Right atrium auricular region (tissue), 2 donors: ENCODE measurements around the gene CTAGE1. TPM values are rescaled to one million over a fixed set of nuclear protein-coding genes. Genes with fewer than 3 reads are reported as not detected.
A peak's percentile ranks its signal among the peaks of the same experiment; 100 is the strongest.

Experiments used
- DNase-seq: peaks from one replicate; pipeline ENCODE4 v3.0.0-alpha.2; 2019; ENCODE audit warnings: low spot score
- H3K27ac ChIP-seq, 2 donors: fragments of 200-600 bp; sonication (generic); 1 replicate in 1 of 2; 2 replicates in 1 of 2; pipeline ENCODE4 v1.5.1; 2016 to 2019
- H3K27me3 ChIP-seq, 2 donors: fragments of 200-600 bp; sonication (generic); one replicate each; pipeline versions ENCODE4 v1.5.1 to v1.6.0; 2017 to 2019
- H3K36me3 ChIP-seq: fragments of 200-600 bp; sonication (generic); one replicate; pipeline ENCODE4 v1.5.1; 2016
- H3K4me1 ChIP-seq, 2 donors: fragments of 200-600 bp; sonication (generic); one replicate each; pipeline versions ENCODE4 v1.5.1 to v1.6.0; 2017 to 2019
- H3K4me3 ChIP-seq, 2 donors: fragments of 200-600 bp; sonication (generic); 1 replicate in 1 of 2; 2 replicates in 1 of 2; pipeline ENCODE4 v1.5.1; 2017 to 2019; ENCODE audit warnings: mild to moderate bottlenecking in 1 of 2, moderate library complexity in 1 of 2
- H3K9me3 ChIP-seq, 2 donors: fragments of 200-600 bp; sonication (generic); one replicate each; pipeline ENCODE4 v1.5.1; 2019
- total RNA-seq, 2 donors: library from RNA; depleted of rRNA; stranded (reverse); fragments of >200 nt; gene quantifications; one replicate each; pipeline ENCODE4 v1.1.0, GENCODE V29; 2016
- TF ChIP-seq, protein P1 (sequence below), 2 donors: fragments of 200-600 bp; sonication (generic); IDR thresholded peaks; one replicate each; pipeline ENCODE4 v1.5.1; 2019; ENCODE audit warnings: antibody characterized with exemption in 2 of 2

The CTAGE1 gene
- total RNA-seq, 2 donors from 2014 or later, result 0.08 TPM; not detected in 1

DNA sequence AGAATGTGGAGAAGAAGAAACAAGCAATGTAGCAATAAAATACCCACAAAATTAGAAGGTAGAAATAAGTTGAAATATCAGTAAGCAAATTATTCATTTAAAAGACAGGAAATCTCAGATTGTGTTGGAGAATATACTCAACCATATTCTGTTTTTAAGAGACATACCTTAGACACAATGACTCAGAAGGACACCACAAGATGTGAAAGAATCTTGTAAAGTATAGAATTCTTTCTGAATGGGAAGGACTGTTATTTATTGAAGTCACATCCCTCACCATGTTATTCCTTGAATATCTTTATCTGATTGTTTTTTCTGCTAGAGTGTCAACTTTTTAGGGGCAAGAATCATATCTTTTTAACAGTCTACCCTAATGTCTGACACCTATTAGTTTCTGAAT, 50.4 kb downstream of the CTAGE1 start:
- Histone ChIP-seq H3K27ac (peak overlapping the region in 1 of 2 donors; percentile 79), H3K36me3 (no peaks in the 10 kb centered on the region), H3K27me3 (no peaks in the 10 kb centered on the region), H3K4me3 (no peak overlapping the region), H3K4me1 (no peaks in the 10 kb centered on the region), H3K9me3 (no peaks in the 10 kb centered on the region)
- DNase-seq, result no peak
- TF ChIP-seq, protein P1, sequence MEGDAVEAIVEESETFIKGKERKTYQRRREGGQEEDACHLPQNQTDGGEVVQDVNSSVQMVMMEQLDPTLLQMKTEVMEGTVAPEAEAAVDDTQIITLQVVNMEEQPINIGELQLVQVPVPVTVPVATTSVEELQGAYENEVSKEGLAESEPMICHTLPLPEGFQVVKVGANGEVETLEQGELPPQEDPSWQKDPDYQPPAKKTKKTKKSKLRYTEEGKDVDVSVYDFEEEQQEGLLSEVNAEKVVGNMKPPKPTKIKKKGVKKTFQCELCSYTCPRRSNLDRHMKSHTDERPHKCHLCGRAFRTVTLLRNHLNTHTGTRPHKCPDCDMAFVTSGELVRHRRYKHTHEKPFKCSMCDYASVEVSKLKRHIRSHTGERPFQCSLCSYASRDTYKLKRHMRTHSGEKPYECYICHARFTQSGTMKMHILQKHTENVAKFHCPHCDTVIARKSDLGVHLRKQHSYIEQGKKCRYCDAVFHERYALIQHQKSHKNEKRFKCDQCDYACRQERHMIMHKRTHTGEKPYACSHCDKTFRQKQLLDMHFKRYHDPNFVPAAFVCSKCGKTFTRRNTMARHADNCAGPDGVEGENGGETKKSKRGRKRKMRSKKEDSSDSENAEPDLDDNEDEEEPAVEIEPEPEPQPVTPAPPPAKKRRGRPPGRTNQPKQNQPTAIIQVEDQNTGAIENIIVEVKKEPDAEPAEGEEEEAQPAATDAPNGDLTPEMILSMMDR (IDR thresholded peaks at IDR 0.05), result no peak

DNA sequence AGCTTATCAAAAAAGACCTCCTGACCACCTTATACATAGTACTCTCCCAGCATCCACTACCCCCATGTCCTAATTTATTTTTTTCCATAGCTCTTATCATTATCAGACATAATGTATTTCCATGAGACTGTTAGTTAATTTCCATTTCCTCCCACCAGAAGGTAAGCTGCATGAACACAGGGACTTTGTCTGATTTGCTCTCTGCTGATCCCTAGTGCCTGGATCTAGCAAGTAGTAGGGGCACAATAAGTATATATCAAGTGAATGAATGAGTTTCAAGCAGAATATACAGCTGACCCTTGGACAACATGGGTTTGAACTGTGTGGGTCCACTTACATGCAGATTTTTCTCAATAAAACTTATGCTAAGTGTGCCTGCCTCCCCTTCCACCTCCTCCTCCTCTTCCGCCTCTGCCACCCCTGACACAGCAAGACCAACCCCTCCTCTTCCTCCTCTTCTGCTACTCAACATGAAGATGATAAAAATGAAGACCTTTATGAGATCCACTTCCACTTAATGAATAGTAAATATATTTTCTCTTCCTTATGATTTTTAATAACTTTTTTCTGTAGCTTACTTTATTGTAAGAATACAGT, 53.8 kb downstream of the CTAGE1 start:
- no peaks in the 10 kb centered on the region for H3K9me3 ChIP-seq
- no peak overlapping the region for H3K27ac ChIP-seq
- no peaks in the 10 kb centered on the region for H3K4me1 ChIP-seq
- TF ChIP-seq, protein P1 (IDR thresholded peaks at IDR 0.05), result peak in 1 of 2 donors; percentile 41
- no peak overlapping the region for H3K4me3 ChIP-seq
- DNase-seq, result no peak
- H3K36me3 ChIP-seq, result no peaks in the 10 kb centered on the region
- no peaks in the 10 kb centered on the region for H3K27me3 ChIP-seq

Other genes starting within 250 kb of the CTAGE1 start
- 10 to 100 TPM; 88.7 to 95.5 TPM for gene GATA6, start 248.3 kb downstream of the CTAGE1 start, total RNA-seq